ENCODE data around the gene FBXL19.

FBXL19 gene

DNA sequence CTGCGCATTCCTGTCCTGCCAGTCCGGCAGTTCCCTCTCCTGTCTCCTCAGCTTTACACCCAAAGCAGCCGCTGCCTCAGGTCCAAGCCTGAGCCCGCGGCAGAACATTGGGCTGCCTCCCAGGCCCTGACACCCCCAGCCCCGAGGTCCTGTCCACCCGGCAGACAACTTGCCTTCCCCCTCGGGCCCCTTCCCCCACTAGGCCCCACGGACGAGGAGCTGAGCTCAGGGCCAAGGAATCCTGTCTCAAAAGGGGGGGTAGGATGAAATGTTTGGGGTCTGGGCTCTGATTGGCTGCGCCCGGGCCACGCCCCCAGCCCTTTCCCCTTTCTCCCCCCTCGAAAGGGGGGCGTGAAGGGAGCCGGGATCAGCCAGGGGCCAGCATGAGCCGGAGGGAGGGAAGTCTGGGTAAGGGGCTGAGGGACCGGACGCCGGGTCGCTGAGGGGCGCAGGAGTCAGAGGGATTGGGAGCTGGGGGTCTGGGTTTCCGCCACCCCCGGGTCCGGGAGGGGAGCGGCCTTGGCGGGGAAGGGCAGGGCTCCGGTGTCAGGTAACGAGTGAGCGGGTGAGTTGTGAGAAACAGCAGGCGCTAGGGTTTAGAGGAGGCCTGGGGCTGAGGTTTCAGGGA lies 27.0 kb upstream of the FBXL19 start, which contains the start of gene CTF1:
TSS of gene CTF1 (plus strand) at position 354 of the 628 bp plus-strand sequence. CDS start at position 384, 30 bp downstream.
- Histone ChIP-seq H3K9me3 (ENCODE audit: control insufficient read depth, insufficient read depth, low read depth, low read length) (no peaks in the 10 kb centered on the region), H3K4me1 (ENCODE audit: control insufficient read depth, insufficient read depth, low read length) (peaks cover 27% of the 10 kb centered on the region), H3K9ac (ENCODE audit: low read length) (peak within 1 kb of the TSS; percentile 81), H3K27me3 (ENCODE audit: control insufficient read depth, insufficient read depth, low read length) (peaks cover 17% of the 10 kb centered on the region), H3K27ac (ENCODE audit: low read depth, low read length) (peak within 1 kb of the TSS; percentile 87), H3K36me3 (ENCODE audit: control insufficient read depth, insufficient read depth, low read length) (0 out of 2 replicates have a peak, but pooled peaks cover 3% of the 10 kb centered on the region), H3K4me3 (ENCODE audit: low read depth, low read length) (peak within 1 kb of the TSS; percentile 72)

DNA sequence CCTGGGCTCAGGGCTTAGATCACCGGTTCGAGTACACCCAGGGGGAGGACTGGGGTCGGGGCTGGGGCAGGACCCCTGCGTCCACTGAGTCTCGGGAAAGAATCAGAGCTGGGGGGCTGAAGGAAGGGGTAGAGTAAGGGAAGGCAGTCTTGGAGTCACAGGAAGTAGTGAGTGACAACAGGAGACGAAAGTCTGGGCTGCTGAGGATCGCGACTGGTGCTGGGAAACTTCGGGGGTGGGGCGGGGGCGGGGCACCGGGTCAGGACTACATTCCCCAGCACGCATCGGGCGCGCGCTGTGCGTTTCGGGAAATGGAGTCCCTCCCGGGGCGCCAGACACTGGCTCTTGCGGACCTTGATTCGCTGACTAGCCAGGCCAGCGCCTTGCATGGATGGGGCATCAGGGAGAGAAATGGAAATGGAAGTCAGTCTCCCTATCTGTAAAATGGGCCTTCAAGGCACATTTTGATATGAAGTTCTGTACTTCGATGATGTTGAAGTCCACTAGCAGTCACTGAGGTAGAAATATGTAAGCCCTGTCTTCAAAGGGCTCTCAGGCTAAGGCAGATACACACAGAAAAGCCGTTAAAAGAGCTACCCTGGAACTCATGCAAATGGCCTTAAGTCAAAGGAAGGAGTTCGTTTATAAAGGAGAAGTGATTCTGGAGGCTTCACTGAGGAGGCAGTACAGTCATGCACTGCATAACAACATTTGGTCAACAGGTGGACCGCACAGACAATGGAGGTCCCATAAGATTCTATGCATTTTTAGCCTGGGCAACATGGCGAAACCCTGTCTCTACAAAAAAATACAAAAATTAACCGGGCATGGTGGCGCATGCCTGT lies 26.3 kb upstream of the FBXL19 start:
- H3K4me3 ChIP-seq (ENCODE audit: low read depth, low read length), result peak overlapping the region; percentile 72

DNA sequence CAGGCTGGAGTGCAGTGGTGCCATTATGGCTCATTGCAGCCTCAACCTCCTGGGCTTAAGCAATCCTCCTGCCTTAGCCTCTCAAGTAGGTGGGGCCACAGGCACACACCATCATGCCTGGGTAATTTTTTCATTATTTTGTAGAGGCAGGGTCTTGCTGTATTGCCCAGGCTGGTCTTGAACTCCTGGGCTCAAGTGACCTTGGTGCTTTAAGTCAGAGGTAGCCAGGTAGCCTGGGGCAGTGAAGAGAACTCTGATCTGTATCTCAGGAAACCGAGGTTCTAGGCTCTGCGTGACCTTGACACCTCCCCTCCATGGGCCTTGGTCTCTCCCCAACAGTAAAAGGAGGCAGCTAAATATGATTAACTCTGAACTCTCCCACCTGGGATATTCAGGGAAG lies 23.6 kb upstream of the FBXL19 start:
- Histone ChIP-seq H3K27ac (ENCODE audit: low read depth, low read length) (no peak overlapping the region), H3K9me3 (ENCODE audit: control insufficient read depth, insufficient read depth, low read depth, low read length) (no peaks in the 10 kb centered on the region), H3K9ac (ENCODE audit: low read length) (no peak overlapping the region), H3K27me3 (ENCODE audit: control insufficient read depth, insufficient read depth, low read length) (peaks cover 14% of the 10 kb centered on the region), H3K4me3 (ENCODE audit: low read depth, low read length) (no peak overlapping the region), H3K36me3 (ENCODE audit: control insufficient read depth, insufficient read depth, low read length) (no peaks in the 10 kb centered on the region), H3K4me1 (ENCODE audit: control insufficient read depth, insufficient read depth, low read length) (peaks cover 22% of the 10 kb centered on the region)

More for the DNA sequence above, 26.3 kb upstream of the FBXL19 start:
- Histone ChIP-seq H3K27me3 (ENCODE audit: control insufficient read depth, insufficient read depth, low read length) (peaks cover 21% of the 10 kb centered on the region), H3K4me1 (ENCODE audit: control insufficient read depth, insufficient read depth, low read length) (peaks cover 27% of the 10 kb centered on the region), H3K36me3 (ENCODE audit: control insufficient read depth, insufficient read depth, low read length) (no peaks in the 10 kb centered on the region), H3K9me3 (ENCODE audit: control insufficient read depth, insufficient read depth, low read depth, low read length) (no peaks in the 10 kb centered on the region), H3K27ac (ENCODE audit: low read depth, low read length) (peak overlapping the region; percentile 87), H3K9ac (ENCODE audit: low read length) (peak overlapping the region; percentile 81)

DNA sequence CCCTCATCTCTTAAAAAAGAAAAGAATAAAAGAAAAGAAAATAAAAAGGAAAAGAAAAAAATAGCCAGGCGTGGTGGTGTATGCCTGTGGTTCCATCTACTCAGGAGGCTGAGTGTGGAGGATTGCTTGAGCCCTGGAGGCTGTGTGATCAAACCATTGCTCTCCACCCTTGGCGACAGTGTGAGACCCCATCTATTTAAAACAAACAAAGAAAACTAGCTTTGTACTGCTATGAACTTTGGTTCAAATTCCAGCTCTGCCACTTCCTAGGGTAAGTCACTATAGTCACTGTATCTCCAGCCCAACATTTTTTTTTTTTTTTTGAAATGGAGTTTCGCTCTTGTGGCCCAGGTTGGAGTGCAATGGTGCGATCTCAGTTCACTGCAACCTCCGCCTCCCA lies 22.8 kb upstream of the FBXL19 start:
- Histone ChIP-seq H3K9me3 (ENCODE audit: control insufficient read depth, insufficient read depth, low read depth, low read length) (no peaks in the 10 kb centered on the region), H3K9ac (ENCODE audit: low read length) (no peak overlapping the region), H3K4me3 (ENCODE audit: low read depth, low read length) (no peak overlapping the region), H3K27ac (ENCODE audit: low read depth, low read length) (no peak overlapping the region), H3K27me3 (ENCODE audit: control insufficient read depth, insufficient read depth, low read length) (peaks cover 9% of the 10 kb centered on the region), H3K36me3 (ENCODE audit: control insufficient read depth, insufficient read depth, low read length) (no peaks in the 10 kb centered on the region), H3K4me1 (ENCODE audit: control insufficient read depth, insufficient read depth, low read length) (peaks cover 14% of the 10 kb centered on the region)

DNA sequence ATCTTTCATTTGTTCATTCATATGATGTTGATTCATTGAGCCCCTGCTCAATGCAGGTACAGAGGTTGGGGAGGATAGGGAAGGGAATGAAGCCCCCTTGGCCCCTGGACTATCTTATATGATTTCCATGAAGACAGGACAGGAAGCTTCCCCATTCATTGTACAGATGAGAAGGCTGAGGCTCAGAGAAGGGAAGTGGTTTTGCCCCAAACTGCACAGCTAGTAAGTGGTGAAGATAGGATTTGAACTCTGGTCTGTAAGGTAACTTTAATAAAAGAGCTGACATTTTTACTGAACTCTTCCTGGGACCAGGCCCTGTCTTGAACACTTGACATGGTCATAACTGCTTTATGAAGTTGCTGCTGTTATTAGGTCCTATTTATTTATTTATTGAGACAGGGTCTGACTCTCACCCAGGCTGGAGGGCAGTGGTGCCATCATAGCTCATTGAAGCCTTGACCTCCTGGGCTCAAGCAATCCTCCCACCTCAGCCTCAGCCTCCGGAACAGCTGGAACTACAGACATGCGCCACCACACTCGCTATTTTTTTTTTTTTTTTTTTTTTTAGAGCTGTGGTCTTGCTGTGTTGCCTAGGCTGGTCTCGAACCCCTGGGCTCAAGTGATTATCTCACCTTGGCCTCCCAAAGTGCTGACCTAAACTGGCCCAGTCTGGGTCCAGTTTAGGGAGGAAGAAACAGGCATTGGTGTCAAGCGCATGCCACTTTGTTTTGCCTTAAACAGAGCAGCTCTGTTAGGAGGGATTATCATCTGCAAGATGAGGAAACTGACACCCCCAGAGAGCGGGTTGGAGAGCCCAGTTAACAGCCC lies 22.0 kb upstream of the FBXL19 start:
- Histone ChIP-seq H3K27ac (ENCODE audit: low read depth, low read length) (no peak overlapping the region), H3K27me3 (ENCODE audit: control insufficient read depth, insufficient read depth, low read length) (peaks cover 9% of the 10 kb centered on the region), H3K9ac (ENCODE audit: low read length) (peak overlapping the region; percentile 44), H3K9me3 (ENCODE audit: control insufficient read depth, insufficient read depth, low read depth, low read length) (no peaks in the 10 kb centered on the region), H3K36me3 (ENCODE audit: control insufficient read depth, insufficient read depth, low read length) (no peaks in the 10 kb centered on the region), H3K4me3 (ENCODE audit: low read depth, low read length) (peak overlapping the region; percentile 70), H3K4me1 (ENCODE audit: control insufficient read depth, insufficient read depth, low read length) (peaks cover 9% of the 10 kb centered on the region; the same call in 1 of the 2 replicates)

DNA sequence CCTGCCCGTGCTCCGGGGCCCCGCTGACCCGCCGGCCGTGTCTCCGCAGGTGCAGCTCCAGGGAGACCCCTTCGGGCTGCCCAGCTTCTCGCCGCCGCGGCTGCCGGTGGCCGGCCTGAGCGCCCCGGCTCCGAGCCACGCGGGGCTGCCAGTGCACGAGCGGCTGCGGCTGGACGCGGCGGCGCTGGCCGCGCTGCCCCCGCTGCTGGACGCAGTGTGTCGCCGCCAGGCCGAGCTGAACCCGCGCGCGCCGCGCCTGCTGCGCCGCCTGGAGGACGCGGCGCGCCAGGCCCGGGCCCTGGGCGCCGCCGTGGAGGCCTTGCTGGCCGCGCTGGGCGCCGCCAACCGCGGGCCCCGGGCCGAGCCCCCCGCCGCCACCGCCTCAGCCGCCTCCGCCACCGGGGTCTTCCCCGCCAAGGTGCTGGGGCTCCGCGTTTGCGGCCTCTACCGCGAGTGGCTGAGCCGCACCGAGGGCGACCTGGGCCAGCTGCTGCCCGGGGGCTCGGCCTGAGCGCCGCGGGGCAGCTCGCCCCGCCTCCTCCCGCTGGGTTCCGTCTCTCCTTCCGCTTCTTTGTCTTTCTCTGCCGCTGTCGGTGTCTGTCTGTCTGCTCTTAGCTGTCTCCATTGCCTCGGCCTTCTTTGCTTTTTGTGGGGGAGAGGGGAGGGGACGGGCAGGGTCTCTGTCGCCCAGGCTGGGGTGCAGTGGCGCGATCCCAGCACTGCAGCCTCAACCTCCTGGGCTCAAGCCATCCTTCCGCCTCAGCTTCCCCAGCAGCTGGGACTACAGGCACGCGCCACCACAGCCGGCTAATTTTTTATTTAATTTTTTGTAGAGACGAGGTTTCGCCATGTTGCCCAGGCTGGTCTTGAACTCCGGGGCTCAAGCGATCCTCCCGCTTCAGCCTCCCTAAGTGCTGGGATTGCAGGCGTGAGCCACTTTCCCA lies 21.1 kb upstream of the FBXL19 start:
- no peaks in the 10 kb centered on the region for H3K36me3 ChIP-seq (ENCODE audit: control insufficient read depth, insufficient read depth, low read length)
- peak overlapping the region; percentile 28; the same call in 1 of the 2 replicates for H3K27ac ChIP-seq (ENCODE audit: low read depth, low read length)
- H3K4me1 ChIP-seq (ENCODE audit: control insufficient read depth, insufficient read depth, low read length), result peaks cover 9% of the 10 kb centered on the region; the same call in 1 of the 2 replicates
- peak overlapping the region; percentile 70 for H3K4me3 ChIP-seq (ENCODE audit: low read depth, low read length)
- peaks cover 9% of the 10 kb centered on the region for H3K27me3 ChIP-seq (ENCODE audit: control insufficient read depth, insufficient read depth, low read length)
- H3K9ac ChIP-seq (ENCODE audit: low read length), result peak overlapping the region; percentile 89
- no peaks in the 10 kb centered on the region for H3K9me3 ChIP-seq (ENCODE audit: control insufficient read depth, insufficient read depth, low read depth, low read length)

DNA sequence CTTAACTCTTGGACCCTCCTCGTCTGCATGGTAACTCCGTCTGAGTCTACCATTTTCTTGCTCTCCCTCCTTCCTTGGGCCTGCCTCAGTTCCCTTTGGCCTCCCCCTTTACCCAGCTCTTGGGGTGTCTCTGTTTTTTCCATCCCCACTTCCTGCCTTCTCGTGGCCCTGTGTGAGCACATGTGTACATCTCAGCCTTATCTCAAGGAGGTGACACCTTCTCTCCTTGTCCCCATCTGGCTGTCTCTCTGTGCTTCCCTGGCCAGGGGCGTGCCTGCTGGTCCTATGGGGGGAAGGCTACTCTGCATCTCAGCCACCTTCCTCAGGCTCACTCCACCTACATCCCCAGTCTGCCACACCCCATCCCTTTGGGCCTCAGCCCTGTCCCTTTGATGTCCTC lies 20.4 kb upstream of the FBXL19 start:
- Histone ChIP-seq H3K36me3 (ENCODE audit: control insufficient read depth, insufficient read depth, low read length) (no peaks in the 10 kb centered on the region), H3K4me1 (ENCODE audit: control insufficient read depth, insufficient read depth, low read length) (peaks cover 9% of the 10 kb centered on the region; the same call in 1 of the 2 replicates), H3K9me3 (ENCODE audit: control insufficient read depth, insufficient read depth, low read depth, low read length) (no peaks in the 10 kb centered on the region), H3K27ac (ENCODE audit: low read depth, low read length) (peak overlapping the region; percentile 28; the same call in 1 of the 2 replicates), H3K27me3 (ENCODE audit: control insufficient read depth, insufficient read depth, low read length) (peaks cover 9% of the 10 kb centered on the region), H3K9ac (ENCODE audit: low read length) (peak overlapping the region; percentile 89), H3K4me3 (ENCODE audit: low read depth, low read length) (no peak overlapping the region)

DNA sequence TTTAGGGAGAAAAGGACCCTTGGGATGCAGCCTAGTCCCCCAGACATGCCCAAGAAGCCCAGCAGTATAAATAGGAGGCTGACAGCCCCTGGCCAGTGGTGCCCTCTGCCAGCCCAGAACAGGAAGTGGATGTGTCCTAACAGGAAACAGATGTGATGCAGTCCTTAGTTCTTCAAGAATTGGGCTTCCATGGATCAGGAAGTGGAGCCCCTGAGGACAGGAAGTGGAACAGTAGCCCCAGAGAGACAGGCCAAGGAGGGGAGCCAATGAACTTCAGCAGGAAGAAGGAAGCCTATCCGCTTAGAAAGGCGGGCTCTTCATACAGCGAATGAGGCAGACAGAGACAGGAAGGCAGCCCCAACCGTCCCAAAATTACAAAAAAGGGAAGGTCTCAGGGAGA lies 19.8 kb upstream of the FBXL19 start:
- no peak overlapping the region for H3K27ac ChIP-seq (ENCODE audit: low read depth, low read length)
- no peaks in the 10 kb centered on the region for H3K36me3 ChIP-seq (ENCODE audit: control insufficient read depth, insufficient read depth, low read length)

DNA sequence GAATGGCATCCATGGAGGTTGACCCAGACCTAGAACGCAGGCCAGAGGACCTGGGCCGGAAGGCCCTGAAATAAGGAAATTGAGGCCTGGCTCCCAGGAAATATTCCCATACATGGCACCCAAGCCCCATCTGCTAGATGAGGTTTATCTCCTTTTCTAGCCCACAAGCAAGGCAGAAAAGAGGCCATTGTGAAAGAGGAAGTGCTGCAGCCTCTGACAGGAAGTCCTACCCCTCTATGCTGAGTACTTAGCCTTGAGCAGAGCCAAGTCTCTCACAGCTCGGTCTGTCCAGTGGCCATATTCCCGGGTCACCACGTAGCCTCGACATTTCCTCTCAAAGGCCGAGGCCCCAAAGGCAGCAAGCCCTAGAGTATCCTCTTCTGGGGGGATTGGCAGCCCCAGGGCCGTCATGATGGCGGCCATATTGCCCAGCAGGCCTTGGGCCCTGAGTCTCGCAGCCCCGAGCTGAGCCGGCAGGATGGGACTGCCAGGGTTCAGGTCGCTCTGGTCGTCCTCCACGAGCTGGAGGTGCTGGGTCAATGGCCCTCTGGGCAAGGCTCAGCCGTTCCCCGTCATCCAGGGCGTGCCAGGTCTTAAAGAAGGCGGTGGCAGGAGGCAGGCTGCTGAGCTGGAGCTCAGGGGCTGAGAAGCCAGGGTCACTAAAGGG lies 19.1 kb upstream of the FBXL19 start:
- H3K9me3 ChIP-seq (ENCODE audit: control insufficient read depth, insufficient read depth, low read depth, low read length), result no peaks in the 10 kb centered on the region
- no peak overlapping the region for H3K27ac ChIP-seq (ENCODE audit: low read depth, low read length)
- no peaks in the 10 kb centered on the region for H3K36me3 ChIP-seq (ENCODE audit: control insufficient read depth, insufficient read depth, low read length)
- no peak overlapping the region for H3K9ac ChIP-seq (ENCODE audit: low read length)
- H3K27me3 ChIP-seq (ENCODE audit: control insufficient read depth, insufficient read depth, low read length), result peaks cover 9% of the 10 kb centered on the region
- no peak overlapping the region for H3K4me3 ChIP-seq (ENCODE audit: low read depth, low read length)
- peaks cover 9% of the 10 kb centered on the region; the same call in 1 of the 2 replicates for H3K4me1 ChIP-seq (ENCODE audit: control insufficient read depth, insufficient read depth, low read length)

More for the DNA sequence above, 19.8 kb upstream of the FBXL19 start:
- no peak overlapping the region for H3K4me3 ChIP-seq (ENCODE audit: low read depth, low read length)
- no peak overlapping the region for H3K9ac ChIP-seq (ENCODE audit: low read length)
- peaks cover 9% of the 10 kb centered on the region for H3K27me3 ChIP-seq (ENCODE audit: control insufficient read depth, insufficient read depth, low read length)
- peaks cover 9% of the 10 kb centered on the region; the same call in 1 of the 2 replicates for H3K4me1 ChIP-seq (ENCODE audit: control insufficient read depth, insufficient read depth, low read length)
- no peaks in the 10 kb centered on the region for H3K9me3 ChIP-seq (ENCODE audit: control insufficient read depth, insufficient read depth, low read depth, low read length)
